HEK293T (cell line): ENCODE measurements around the gene C19orf67.

Experiments
- CTCF ChIA-PET: fragments of 350-600 bp; formaldehyde crosslinking; extraction: SDS; loops from one replicate; lab custom pipeline; 2021; ENCODE audit warnings: antibody characterized with exemption, inconsistent platforms; lab: Yijun Ruan, JAX
- POLR2A ChIA-PET: fragments of 350-600 bp; formaldehyde crosslinking; extraction: SDS; loops from one replicate; lab custom pipeline; 2020; ENCODE audit warnings: antibody characterized with exemption, inconsistent platforms; lab: Yijun Ruan, JAX
- DNase-seq: peaks from one replicate; pipeline ENCODE4 v3.0.0; 2012; ENCODE audit warnings: mixed read lengths; ENCODE audit errors: extremely low spot score
- ARNT ChIP-seq: fragments of 450-650 bp; IDR thresholded peaks from 2 replicates; pipeline ENCODE4 v1.6.1; 2017; ENCODE audit warnings: mild to moderate bottlenecking
- BHLHE40 ChIP-seq: fragments of 450-650 bp; IDR thresholded peaks from 2 replicates; pipeline ENCODE4 v1.6.1; 2016; ENCODE audit warnings: mild to moderate bottlenecking, moderate library complexity, borderline replicate concordance
- CTBP1 ChIP-seq: fragments of 450-650 bp; IDR thresholded peaks from 2 replicates; pipeline ENCODE4 v1.6.1; 2016; ENCODE audit warnings: borderline replicate concordance
- ELF4 ChIP-seq: fragments of 450-650 bp; IDR thresholded peaks from 2 replicates; pipeline ENCODE4 v1.6.1; 2017; ENCODE audit warnings: antibody characterized with exemption
- FOXA1 ChIP-seq: fragments of 450-650 bp; IDR thresholded peaks from 2 replicates; pipeline ENCODE4 v1.6.1; 2016; ENCODE audit warnings: mild to moderate bottlenecking
- FOXK2 ChIP-seq: fragments of 450-650 bp; IDR thresholded peaks from 2 replicates; pipeline ENCODE4 v1.6.1; 2016; ENCODE audit warnings: mild to moderate bottlenecking
- FOXM1 ChIP-seq: fragments of 450-650 bp; IDR thresholded peaks from 2 replicates; pipeline ENCODE4 v1.6.1; 2017; ENCODE audit warnings: mild to moderate bottlenecking, borderline replicate concordance
- HDGF ChIP-seq: fragments of 450-650 bp; IDR thresholded peaks from 2 replicates; pipeline ENCODE4 v1.6.1; 2017; ENCODE audit warnings: antibody characterized with exemption, borderline replicate concordance
- L3MBTL2 ChIP-seq: fragments of 450-650 bp; conservative IDR thresholded peaks from 2 replicates; pipeline ENCODE4 v1.6.1; 2016; ENCODE audit warnings: mild to moderate bottlenecking
- LEF1 ChIP-seq: fragments of 450-650 bp; IDR thresholded peaks from 2 replicates; pipeline ENCODE4 v1.6.1; 2017; ENCODE audit warnings: mild to moderate bottlenecking, borderline replicate concordance
- NFRKB ChIP-seq: fragments of 450-650 bp; IDR thresholded peaks from 2 replicates; pipeline ENCODE4 v1.6.1; 2016; ENCODE audit warnings: mild to moderate bottlenecking, moderate library complexity
- PKNOX1 ChIP-seq: fragments of 450-650 bp; IDR thresholded peaks from 2 replicates; pipeline ENCODE4 v1.6.1; 2016
- SP1 ChIP-seq: fragments of 450-650 bp; IDR thresholded peaks from 2 replicates; pipeline ENCODE4 v1.6.1; 2017
- SUZ12 ChIP-seq: fragments of 450-650 bp; IDR thresholded peaks from 2 replicates; pipeline ENCODE4 v1.6.1; 2016; ENCODE audit warnings: mild to moderate bottlenecking
- TARDBP ChIP-seq: fragments of 450-650 bp; IDR thresholded peaks from 2 replicates; pipeline ENCODE4 v1.6.1; 2016
- ZNF384 ChIP-seq: fragments of 450-650 bp; IDR thresholded peaks from 2 replicates; pipeline ENCODE4 v1.6.1; 2016

Gene C19orf67

GRCh38 chr19:14070268-14071050, 15.1 kb downstream of the C19orf67 start:
- ChIA-PET POLR2A (no interaction called here), CTCF (interaction anchor here (0.6 to 1.5 kb wide), 4 partner anchors 11 to 422 kb away, joined by 3 to 4 read pairs (median 3); no protein-coding TSS in a partner anchor)
- DNase-seq: no peak
- TF ChIP-seq FOXM1 (no peak), SP1 (no peak), SUZ12 (no peak), NFRKB (no peak), ZNF384 (no peak), L3MBTL2 (no peak), PKNOX1 (no peak), BHLHE40 (no peak), FOXK2 (no peak), HDGF (no peak), ARNT (no peak), LEF1 (no peak)

- POLR2A ChIA-PET: no interaction called here
- TF ChIP-seq LEF1 (no peak), BHLHE40 (no peak), FOXK2 (no peak), TARDBP (no peak), NFRKB (no peak), ARNT (no peak)
- no peak for DNase-seq
- CTCF ChIA-PET: no interaction called here
Measured at GRCh38 chr19:14066134-14066533, 19.4 kb downstream of the C19orf67 start.

GRCh38 chr19:14063105-14063504, 22.5 kb downstream of the C19orf67 start:
- ChIA-PET CTCF (no interaction called here), POLR2A (no interaction called here)
- TF ChIP-seq NFRKB: no peak
- no peak for TF ChIP-seq BHLHE40
- no peak for TF ChIP-seq PKNOX1
- TF ChIP-seq SP1: no peak
- TF ChIP-seq SUZ12: no peak
- no peak for TF ChIP-seq L3MBTL2
- no peak for TF ChIP-seq ELF4
- TF ChIP-seq ZNF384: no peak
- TF ChIP-seq FOXK2: no peak
- TF ChIP-seq FOXA1: no peak
- TF ChIP-seq HDGF: no peak
- DNase-seq: no peak

GRCh38 chr19:14062558-14062855, 23.1 kb downstream of the C19orf67 start:
- POLR2A ChIA-PET: no interaction called here
- CTCF ChIA-PET: no interaction called here
- TF ChIP-seq FOXK2 (no peak), SP1 (no peak), ARNT (no peak), CTBP1 (no peak), ZNF384 (no peak), ELF4 (no peak), FOXM1 (no peak), LEF1 (no peak), PKNOX1 (no peak), SUZ12 (no peak), NFRKB (no peak), FOXA1 (no peak), BHLHE40 (no peak), TARDBP (no peak), HDGF (no peak), L3MBTL2 (no peak)
- no peak for DNase-seq

- TF ChIP-seq SUZ12 (no peak), FOXA1 (no peak), SP1 (no peak), FOXM1 (no peak), LEF1 (no peak), L3MBTL2 (no peak), ZNF384 (no peak), PKNOX1 (no peak), ELF4 (no peak)
- ChIA-PET POLR2A (no interaction called here), CTCF (no interaction called here)
- no peak for DNase-seq
Measured at GRCh38 chr19:14061751-14062557, 23.6 kb downstream of the C19orf67 start, which contains the start of gene PALM3. Gene PALM3 (minus strand): TSS chr19:14062076. CDS start chr19:14061980, 96 bp downstream.
